Stimulated activated CD4-positive, alpha-beta T cell treated with anti-CD3 and anti-CD28 coated beads, TNF-alpha, amount 100 ng/mL, for 4 hours (primary cell): ENCODE results near the gene HSPA12B.

Experiments used
- DNase-seq, 3 experiments: peaks; one replicate each; pipeline ENCODE4 v3.0.0-alpha.2; 2020; ENCODE audit warnings: low read depth in 3 of 3

HSPA12B gene

GRCh38 chr20:3702611-3703391, 29.7 kb upstream of the HSPA12B start:
- no peak for DNase-seq

GRCh38 chr20:3704087-3704486, 28.4 kb upstream of the HSPA12B start:
- DNase-seq = no peak

- no peak for DNase-seq
Measured at GRCh38 chr20:3705491-3705969, 27.0 kb upstream of the HSPA12B start.

GRCh38 chr20:3705970-3706739, 26.3 kb upstream of the HSPA12B start:
- DNase-seq = no peak

GRCh38 chr20:3706774-3707507, 25.5 kb upstream of the HSPA12B start:
- DNase-seq = no peak

- DNase-seq = no peak
Measured at GRCh38 chr20:3707508-3707899, 25.0 kb upstream of the HSPA12B start.

GRCh38 chr20:3710011-3710466, 22.4 kb upstream of the HSPA12B start:
- no peak for DNase-seq

GRCh38 chr20:3710703-3711483, 21.6 kb upstream of the HSPA12B start:
- DNase-seq = peak; percentile 52 to 58 (median 56)

- DNase-seq = no peak
Measured at GRCh38 chr20:3711484-3711941, 21.0 kb upstream of the HSPA12B start.

GRCh38 chr20:3712279-3712873, 20.1 kb upstream of the HSPA12B start, which contains the start of gene SIGLEC1:
Gene SIGLEC1, minus strand, starts transcription at chr20:3712600. Its CDS starts 5,472 bp downstream, at chr20:3707128.
- no peak for DNase-seq

- DNase-seq = no peak
Measured at GRCh38 chr20:3714092-3714491, 18.4 kb upstream of the HSPA12B start.

- DNase-seq = no peak
Measured at GRCh38 chr20:3716195-3716834, 16.2 kb upstream of the HSPA12B start.

- no peak for DNase-seq
Measured at GRCh38 chr20:3719046-3719445, 13.4 kb upstream of the HSPA12B start.

- DNase-seq = no peak
Measured at GRCh38 chr20:3720068-3720467, 12.4 kb upstream of the HSPA12B start.

GRCh38 chr20:3720626-3721025, 11.9 kb upstream of the HSPA12B start:
- DNase-seq = no peak

- no peak for DNase-seq
Measured at GRCh38 chr20:3721912-3722311, 10.6 kb upstream of the HSPA12B start.

GRCh38 chr20:3723284-3723683, 9.2 kb upstream of the HSPA12B start:
- no peak for DNase-seq

- DNase-seq = no peak
Measured at GRCh38 chr20:3724356-3724755, 8.1 kb upstream of the HSPA12B start.

- DNase-seq = no peak
Measured at GRCh38 chr20:3727401-3728021, 5.0 kb upstream of the HSPA12B start.

GRCh38 chr20:3728354-3728753, 4.1 kb upstream of the HSPA12B start:
- DNase-seq = no peak
